ENCODE data around the gene CATSPERZ.

The CATSPERZ gene

GRCh38 chr11:64264371-64264852 lies 35.7 kb upstream of the CATSPERZ start:
- no peak for DNase-seq (ENCODE audit: low read depth)
- no peak overlapping the region for H3K4me3 ChIP-seq (ENCODE audit: low read length)

DNA sequence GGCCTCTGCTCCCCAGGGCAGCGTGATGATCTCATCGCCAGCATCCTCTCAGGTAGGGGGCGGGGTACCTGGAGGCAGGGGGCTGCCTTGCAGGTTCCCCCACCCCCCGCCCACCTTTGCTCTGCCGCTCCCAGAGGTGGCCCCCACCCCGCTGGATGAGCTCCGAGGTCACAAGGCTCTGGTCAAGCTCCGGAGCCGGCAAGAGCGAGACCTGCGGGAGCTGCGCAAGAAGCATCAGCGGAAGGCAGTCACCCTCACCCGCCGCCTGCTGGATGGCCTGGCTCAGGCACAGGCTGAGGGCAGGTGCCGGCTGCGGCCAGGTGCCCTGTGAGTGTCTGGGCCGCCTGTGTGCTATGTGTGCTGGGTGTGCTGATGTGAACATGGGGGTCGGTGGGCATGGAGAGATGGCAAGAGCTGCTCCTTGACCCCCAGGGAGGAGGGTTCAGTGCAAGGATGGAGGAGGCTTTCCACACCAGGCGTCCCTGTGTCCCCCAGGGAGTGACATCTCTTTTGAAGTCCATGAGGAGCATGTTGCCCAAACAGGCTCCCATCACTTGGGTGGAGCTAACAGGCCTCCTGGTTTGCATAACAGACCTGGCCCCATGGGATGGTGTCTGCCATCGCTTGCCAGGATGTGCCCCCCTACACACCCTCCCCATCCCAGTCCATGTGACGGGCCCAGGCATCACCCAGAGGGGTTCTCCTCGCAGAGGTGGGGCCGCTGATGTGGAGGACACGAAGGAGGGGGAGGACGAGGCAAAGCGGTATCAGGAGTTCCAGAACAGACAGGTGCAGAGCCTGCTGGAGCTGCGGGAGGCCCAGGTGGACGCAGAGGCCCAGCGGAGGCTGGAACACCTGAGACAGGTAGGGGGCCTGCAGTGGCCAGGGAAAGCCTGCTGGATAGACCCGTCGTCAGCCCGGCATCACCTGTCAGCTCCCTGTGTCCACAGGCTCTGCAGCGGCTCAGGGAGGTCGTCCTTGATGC lies 34.7 kb upstream of the CATSPERZ start:
- TF ChIP-seq, protein P1, sequence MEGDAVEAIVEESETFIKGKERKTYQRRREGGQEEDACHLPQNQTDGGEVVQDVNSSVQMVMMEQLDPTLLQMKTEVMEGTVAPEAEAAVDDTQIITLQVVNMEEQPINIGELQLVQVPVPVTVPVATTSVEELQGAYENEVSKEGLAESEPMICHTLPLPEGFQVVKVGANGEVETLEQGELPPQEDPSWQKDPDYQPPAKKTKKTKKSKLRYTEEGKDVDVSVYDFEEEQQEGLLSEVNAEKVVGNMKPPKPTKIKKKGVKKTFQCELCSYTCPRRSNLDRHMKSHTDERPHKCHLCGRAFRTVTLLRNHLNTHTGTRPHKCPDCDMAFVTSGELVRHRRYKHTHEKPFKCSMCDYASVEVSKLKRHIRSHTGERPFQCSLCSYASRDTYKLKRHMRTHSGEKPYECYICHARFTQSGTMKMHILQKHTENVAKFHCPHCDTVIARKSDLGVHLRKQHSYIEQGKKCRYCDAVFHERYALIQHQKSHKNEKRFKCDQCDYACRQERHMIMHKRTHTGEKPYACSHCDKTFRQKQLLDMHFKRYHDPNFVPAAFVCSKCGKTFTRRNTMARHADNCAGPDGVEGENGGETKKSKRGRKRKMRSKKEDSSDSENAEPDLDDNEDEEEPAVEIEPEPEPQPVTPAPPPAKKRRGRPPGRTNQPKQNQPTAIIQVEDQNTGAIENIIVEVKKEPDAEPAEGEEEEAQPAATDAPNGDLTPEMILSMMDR (conservative IDR thresholded peaks at IDR 0.05; ENCODE audit: low read depth, low read length) = no peak
- H3K4me3 ChIP-seq (ENCODE audit: low read length) = no peak overlapping the region
- no peak for DNase-seq (ENCODE audit: low read depth)

More at GRCh38 chr11:64264371-64264852, 35.7 kb upstream of the CATSPERZ start:
- TF ChIP-seq, protein P1 (conservative IDR thresholded peaks at IDR 0.05; ENCODE audit: low read depth, low read length) = no peak

GRCh38 chr11:64266339-64266738 lies 33.8 kb upstream of the CATSPERZ start:
- H3K4me3 ChIP-seq (ENCODE audit: low read length) = no peak overlapping the region
- DNase-seq (ENCODE audit: low read depth) = no peak
- TF ChIP-seq, protein P1 (conservative IDR thresholded peaks at IDR 0.05; ENCODE audit: low read depth, low read length) = no peak

GRCh38 chr11:64267207-64267945 lies 32.8 kb upstream of the CATSPERZ start:
- TF ChIP-seq, protein P1 (conservative IDR thresholded peaks at IDR 0.05; ENCODE audit: low read depth, low read length) = no peak
- DNase-seq (ENCODE audit: low read depth) = no peak
- no peak overlapping the region for H3K4me3 ChIP-seq (ENCODE audit: low read length)

GRCh38 chr11:64268025-64268892 lies 31.9 kb upstream of the CATSPERZ start:
- DNase-seq (ENCODE audit: low read depth) = no peak
- TF ChIP-seq, protein P1 (conservative IDR thresholded peaks at IDR 0.05; ENCODE audit: low read depth, low read length) = no peak
- H3K4me3 ChIP-seq (ENCODE audit: low read length) = peak overlapping the region; percentile 64

DNA sequence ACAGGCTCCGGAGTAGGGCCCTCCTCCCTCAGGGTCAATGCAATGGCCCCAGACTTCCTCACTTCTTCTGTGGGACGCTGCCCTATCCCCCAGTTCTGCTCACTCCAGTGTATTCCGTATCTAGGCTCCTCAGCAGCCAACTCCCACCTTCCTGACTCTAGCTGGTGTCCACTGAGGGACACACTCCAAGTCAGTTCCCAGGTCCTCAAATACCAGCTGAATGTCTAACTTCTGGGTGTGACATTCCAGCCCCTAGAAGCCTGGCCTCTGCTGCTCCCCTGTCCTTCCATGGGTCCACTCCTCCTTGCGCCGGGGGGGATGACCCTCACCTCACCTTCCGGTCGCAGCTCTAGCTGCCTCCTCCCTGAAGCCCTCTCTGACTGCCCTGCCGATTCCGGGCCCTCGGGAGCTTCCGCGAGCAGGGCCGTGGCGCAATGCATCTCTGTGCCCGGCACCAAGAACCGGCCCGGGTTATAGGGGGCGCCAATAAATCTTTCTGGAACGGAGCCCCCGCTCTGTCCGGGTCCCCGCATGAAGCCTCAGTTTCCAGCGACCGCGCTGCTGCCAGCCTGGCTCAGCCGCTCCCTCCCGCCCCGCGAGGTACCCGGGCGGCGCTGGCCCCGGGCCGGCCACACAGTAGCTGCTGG lies 31.1 kb upstream of the CATSPERZ start:
- DNase-seq (ENCODE audit: low read depth) = no peak
- TF ChIP-seq, protein P1 (conservative IDR thresholded peaks at IDR 0.05; ENCODE audit: low read depth, low read length) = no peak
- H3K4me3 ChIP-seq (ENCODE audit: low read length) = peak overlapping the region; percentile 64

All from retinal pigment epithelial cell (primary cell).